Smooth muscle cell (in vitro differentiated cells): ENCODE measurements around the gene NLRP1. TPM values are rescaled to one million over a fixed set of nuclear protein-coding genes. Genes with fewer than 3 reads are reported as not detected.
A peak's percentile ranks its signal among the peaks of the same experiment; 100 is the strongest.

Source experiments
- DNase-seq: peaks from one replicate; lab custom pipeline; 2025; ENCODE audit not compliant: unreplicated experiment; lab: John Stamatoyannopoulos, UW
- H2AFZ ChIP-seq: fragments of 200-600 bp; sonication (generic); 2 replicates; pipeline ENCODE4 v1.6.0; 2016; ENCODE audit warnings: antibody characterized with exemption, low read depth, mild to moderate bottlenecking
- H3F3A ChIP-seq: fragments of 200-600 bp; sonication (generic); 2 replicates; pipeline ENCODE4 v1.6.0; 2017; ENCODE audit warnings: antibody characterized with exemption, low read depth
- H3K27ac ChIP-seq: fragments of 200-600 bp; sonication (generic); 2 replicates; pipeline ENCODE4 v1.5.1; 2016; ENCODE audit warnings: low read depth, mild to moderate bottlenecking
- H3K27me3 ChIP-seq: fragments of 200-600 bp; sonication (generic); 2 replicates; pipeline ENCODE4 v1.6.1; 2016; ENCODE audit warnings: low read depth, mild to moderate bottlenecking
- H3K36me3 ChIP-seq: fragments of 200-600 bp; sonication (generic); 2 replicates; pipeline ENCODE4 v1.5.1; 2016; ENCODE audit warnings: low read depth
- H3K4me1 ChIP-seq: fragments of 200-600 bp; sonication (generic); 2 replicates; pipeline ENCODE4 v1.5.1; 2016; ENCODE audit warnings: low read depth
- H3K4me2 ChIP-seq: fragments of 200-600 bp; sonication (generic); 2 replicates; pipeline ENCODE4 v1.6.0; 2016; ENCODE audit warnings: mild to moderate bottlenecking
- H3K4me3 ChIP-seq: fragments of 200-600 bp; sonication (generic); 2 replicates; pipeline ENCODE4 v1.5.1; 2016; ENCODE audit warnings: mild to moderate bottlenecking
- H3K79me2 ChIP-seq: fragments of 200-600 bp; sonication (generic); 2 replicates; pipeline ENCODE4 v1.6.0; 2016; ENCODE audit warnings: low read depth, mild to moderate bottlenecking
- H3K9ac ChIP-seq: fragments of 200-600 bp; sonication (generic); 2 replicates; pipeline ENCODE4 v1.6.0; 2016; ENCODE audit warnings: low read depth
- H3K9me3 ChIP-seq: fragments of 200-600 bp; sonication (generic); replicated peaks from 2 replicates; pipeline ENCODE4 v1.5.1; 2016; ENCODE audit warnings: low read depth
- H4K20me1 ChIP-seq: fragments of 200-600 bp; sonication (generic); 2 replicates; pipeline ENCODE4 v1.6.0; 2016; ENCODE audit warnings: low read depth
- CTCF ChIP-seq: fragments of 200-600 bp; sonication (generic); IDR thresholded peaks from 2 replicates; pipeline ENCODE4 v1.5.1; 2017; ENCODE audit warnings: borderline replicate concordance, mild to moderate bottlenecking, antibody characterized with exemption; ENCODE audit not compliant: insufficient read depth, poor library complexity, severe bottlenecking
- WGBS: methylation state at CpG from one replicate; pipeline ENCODE4 v1.1.7; 2016; ENCODE audit warnings: low lambda C conversion rate; 5-methylcytosine and 5-hydroxymethylcytosine counted together
- polyA plus RNA-seq: library from polyadenylated mRNA; unstranded; fragments of >200 nt; fragmentation: Nextera tagmentation; extraction: Ambion mirVana; gene quantifications from 2 replicates; pipeline ENCODE4 v1.2.1, GENCODE V29; 2016
- total RNA-seq: library from RNA; depleted of rRNA; stranded (reverse); fragments of >200 nt; gene quantifications from 2 replicates; pipeline ENCODE4 v1.2.3, GENCODE V29; 2014

The NLRP1 gene
- total RNA-seq (47.2 and 49.3 TPM in 2 replicates), polyA plus RNA-seq (64.2 and 75.7 TPM in 2 replicates)

GRCh38 chr17:5584383-5585286, at the start of gene NLRP1:
Gene NLRP1 (minus strand): TSS chr17:5584509. CDS start chr17:5583957, 552 bp downstream.
- WGBS = 52% methylated on average over 14 of the region's 14 CpGs
- Histone ChIP-seq H3F3A (no peaks in the 10 kb centered on the region), H3K79me2 (no peaks in the 10 kb centered on the region), H2AFZ (peak within 1 kb of the TSS; percentile 37), H3K27ac (peak within 1 kb of the TSS; percentile 12), H3K4me3 (no peak within 1 kb of the TSS), H4K20me1 (no peaks in the 10 kb centered on the region), H3K4me1 (no peaks in the 10 kb centered on the region), H3K27me3 (no peaks in the 10 kb centered on the region), H3K4me2 (peak within 1 kb of the TSS; percentile 8), H3K9ac (no peak within 1 kb of the TSS), H3K36me3 (no peaks in the 10 kb centered on the region), H3K9me3 (no peaks in the 10 kb centered on the region)
- no peak for TF ChIP-seq CTCF
- DNase-seq = no peak

- Histone ChIP-seq H3K27me3 (peaks cover 21% of the 10 kb centered on the region), H3K27ac (no peak overlapping the region), H3K9ac (no peak overlapping the region), H2AFZ (no peak overlapping the region), H3K9me3 (no peaks in the 10 kb centered on the region), H3K4me3 (no peak overlapping the region), H3K4me2 (no peak overlapping the region), H3K4me1 (no peaks in the 10 kb centered on the region), H3F3A (no peaks in the 10 kb centered on the region), H3K79me2 (no peaks in the 10 kb centered on the region), H4K20me1 (no peaks in the 10 kb centered on the region), H3K36me3 (no peaks in the 10 kb centered on the region)
- 58% methylated on average over 3 of the region's 3 CpGs for WGBS
- no peak for TF ChIP-seq CTCF
- no peak for DNase-seq
Observed at GRCh38 chr17:5631958-5632590, 47.8 kb upstream of the NLRP1 start.

GRCh38 chr17:5630434-5630833, 46.1 kb upstream of the NLRP1 start:
- Histone ChIP-seq H3F3A (no peaks in the 10 kb centered on the region), H3K4me1 (no peaks in the 10 kb centered on the region), H3K27ac (no peak overlapping the region), H3K9ac (no peak overlapping the region), H3K36me3 (no peaks in the 10 kb centered on the region), H3K79me2 (no peaks in the 10 kb centered on the region), H4K20me1 (no peaks in the 10 kb centered on the region), H3K4me3 (no peak overlapping the region), H3K4me2 (no peak overlapping the region), H2AFZ (no peak overlapping the region), H3K9me3 (no peaks in the 10 kb centered on the region), H3K27me3 (peaks cover 14% of the 10 kb centered on the region)
- no peak for TF ChIP-seq CTCF
- no peak for DNase-seq
- WGBS = 87% methylated on average over 2 of the region's 2 CpGs
